Measurements from ENCODE around the gene CCL13. TPM values are rescaled to one million over a fixed set of nuclear protein-coding genes. Genes with fewer than 3 reads are reported as not detected.

CCL13 gene
- total RNA-seq, 4 donors from 2014 or later: 1.8 to 15.0 (median 2.3) TPM; not detected in 1

GRCh38 chr17:34375426-34375997 lies 19.2 kb downstream of the CCL13 start:
- no peak for TF ChIP-seq CTCF (IDR thresholded peaks at IDR 0.05; ENCODE audit: low read depth)

GRCh38 chr17:34377078-34377823 lies 21.0 kb downstream of the CCL13 start:
- TF ChIP-seq CTCF (IDR thresholded peaks at IDR 0.05; ENCODE audit: low read depth): no peak

GRCh38 chr17:34378664-34379101 lies 22.4 kb downstream of the CCL13 start:
- TF ChIP-seq CTCF (IDR thresholded peaks at IDR 0.05; ENCODE audit: low read depth): no peak

- no peak for TF ChIP-seq CTCF (IDR thresholded peaks at IDR 0.05; ENCODE audit: low read depth)
Measured at GRCh38 chr17:34379868-34380267, 23.6 kb downstream of the CCL13 start.

- no peak for TF ChIP-seq CTCF (IDR thresholded peaks at IDR 0.05; ENCODE audit: low read depth)
Measured at GRCh38 chr17:34382621-34383124, 26.4 kb downstream of the CCL13 start.

- no peak for TF ChIP-seq CTCF (IDR thresholded peaks at IDR 0.05; ENCODE audit: low read depth)
Measured at GRCh38 chr17:34383216-34383615, 26.9 kb downstream of the CCL13 start.

- no peak for TF ChIP-seq CTCF (IDR thresholded peaks at IDR 0.05; ENCODE audit: low read depth)
Measured at GRCh38 chr17:34384271-34384670, 28.0 kb downstream of the CCL13 start.

Data from subcutaneous adipose tissue (tissue), 4 donors.